GM19463 (cell line): Measurements from ENCODE around the gene KRT76.
"Not testable (repeated sequence)": the region's sequence is repeated elsewhere in the genome, so short reads cannot be mapped to it uniquely, and the experiment has no call there.

Experiments used
- ATAC-seq: cut with Tn5 transposase; IDR thresholded peaks from one replicate; pipeline ENCODE4 v1.9.1; 2021; ENCODE audit warnings: mild to moderate bottlenecking, moderate library complexity; ENCODE audit not compliant: unreplicated experiment

Gene KRT76

GRCh38 chr12:52761218-52761617 is 15.9 kb downstream of the KRT76 start:
- not testable (repeated sequence) for ATAC-seq

- no peak for ATAC-seq
Observed at GRCh38 chr12:52760623-52761022, 16.5 kb downstream of the KRT76 start.

DNA sequence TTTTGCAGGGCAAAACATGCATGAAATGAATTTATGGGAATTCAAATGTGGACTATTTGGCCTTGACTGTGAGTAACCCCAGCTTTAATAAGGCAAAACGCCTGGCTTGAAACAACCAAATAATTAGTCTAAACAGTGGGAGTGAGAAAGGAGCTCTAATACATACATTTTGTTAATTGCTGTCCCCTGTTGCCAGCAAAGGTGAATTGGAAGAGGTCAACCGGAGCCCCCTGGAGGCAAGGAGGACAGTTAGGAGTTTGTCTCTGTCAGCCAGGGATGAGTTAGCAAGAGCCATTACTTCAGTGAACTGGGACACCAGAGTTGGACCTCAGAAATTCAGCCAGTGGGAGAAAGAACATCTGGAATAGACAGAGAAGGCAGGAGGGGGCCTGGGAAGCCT is 17.4 kb downstream of the KRT76 start:
- no peak for ATAC-seq

- no peak for ATAC-seq
Observed at GRCh38 chr12:52759218-52759617, 17.9 kb downstream of the KRT76 start.

DNA sequence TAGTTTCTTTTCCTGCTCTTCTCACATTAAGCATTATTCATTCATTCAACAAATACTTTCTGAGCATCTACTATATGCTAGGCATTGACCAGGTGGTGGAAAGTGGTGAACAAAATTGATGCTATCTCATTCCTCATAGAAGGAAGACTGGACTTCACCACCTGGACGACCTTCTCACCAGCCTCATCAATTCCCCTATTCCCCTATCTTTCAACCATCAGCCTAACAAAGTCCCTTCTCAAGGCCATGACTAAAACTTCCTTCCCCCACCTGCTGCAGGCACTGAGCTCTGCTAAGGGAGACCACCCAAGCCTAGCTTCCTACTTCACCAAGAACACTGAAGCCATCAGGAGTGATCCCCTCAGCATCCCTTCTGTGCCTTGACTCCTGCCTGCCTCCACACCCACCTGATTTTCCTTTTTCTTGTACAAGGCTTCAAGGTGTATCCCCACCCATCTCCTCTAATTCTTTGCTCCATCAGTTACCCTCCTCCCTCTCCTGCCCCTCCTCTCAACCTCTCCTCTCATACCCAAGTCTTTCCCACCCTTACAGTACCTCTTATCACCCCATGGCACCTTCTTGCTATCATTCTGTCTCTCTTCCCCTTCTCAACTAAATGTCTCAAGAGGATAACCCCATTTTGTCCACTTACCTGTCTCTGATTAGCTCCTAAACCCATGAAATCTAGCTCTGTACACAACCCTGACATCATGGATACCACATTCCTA is 19.5 kb downstream of the KRT76 start:
- ATAC-seq: no peak

- ATAC-seq: no peak
Observed at GRCh38 chr12:52756281-52756960, 20.7 kb downstream of the KRT76 start.

- ATAC-seq: no peak
Observed at GRCh38 chr12:52755533-52755932, 21.6 kb downstream of the KRT76 start.

- ATAC-seq: no peak
Observed at GRCh38 chr12:52754135-52754534, 23.0 kb downstream of the KRT76 start.

DNA sequence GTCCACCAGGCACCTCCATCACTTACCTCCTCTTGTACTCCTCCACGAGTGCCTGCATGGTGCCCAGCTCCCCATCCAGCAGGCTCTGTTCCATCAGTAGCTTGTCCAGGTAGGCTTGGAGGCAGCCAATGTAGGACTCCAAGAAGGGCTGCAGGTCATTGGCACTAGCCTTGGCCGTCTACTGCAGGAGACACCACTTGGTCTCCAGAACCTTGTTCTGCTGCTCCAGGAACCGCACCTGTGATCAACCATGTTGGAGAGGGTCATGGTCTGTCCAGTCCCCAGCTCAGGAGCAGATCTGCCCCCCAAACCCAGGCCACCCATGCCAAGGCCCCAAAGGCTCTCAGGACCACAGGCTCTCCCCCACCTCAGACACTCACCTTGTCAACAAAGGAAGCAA is 23.9 kb downstream of the KRT76 start:
- no peak for ATAC-seq

- no peak for ATAC-seq
Observed at GRCh38 chr12:52752516-52752915, 24.6 kb downstream of the KRT76 start.

GRCh38 chr12:52751795-52752194 is 25.4 kb downstream of the KRT76 start:
- ATAC-seq: no peak

DNA sequence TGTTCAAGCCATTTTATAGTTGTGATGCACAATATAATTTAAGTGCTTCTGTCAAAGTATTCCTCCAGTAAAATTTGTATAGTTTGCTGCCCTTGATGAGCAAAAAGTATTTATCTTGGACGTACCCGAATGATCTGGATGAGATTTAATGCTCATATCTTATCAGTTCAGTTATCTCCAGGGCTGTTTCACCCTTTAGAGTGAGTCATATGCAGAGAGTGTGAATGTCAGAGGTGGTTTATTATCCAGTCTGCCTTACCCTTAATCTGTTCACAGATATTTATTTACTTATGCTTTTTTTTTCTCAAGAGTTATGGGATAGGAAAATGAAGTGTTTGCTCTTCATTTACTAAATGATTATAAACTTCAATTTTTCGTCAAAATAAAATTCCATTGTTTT is 26.6 kb downstream of the KRT76 start:
- ATAC-seq: not testable (repeated sequence)

DNA sequence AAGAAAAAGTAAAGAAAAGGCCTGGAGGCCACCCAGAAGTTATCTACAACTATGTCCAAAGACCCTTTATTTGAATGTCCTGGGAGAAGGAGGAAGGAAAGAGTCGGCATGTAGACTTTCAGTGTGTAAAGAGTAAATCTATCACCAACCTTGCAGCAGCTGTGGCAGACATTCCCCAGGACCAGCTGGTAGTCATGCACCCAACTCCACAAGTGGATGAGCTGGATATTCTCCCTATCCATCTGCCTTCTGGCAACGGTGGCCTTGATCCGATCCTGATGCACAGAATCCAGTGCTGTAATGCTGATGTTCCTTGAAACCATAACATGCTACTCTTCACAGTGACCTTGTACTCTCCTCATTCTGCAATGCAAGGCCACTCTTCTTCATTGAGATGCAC is 27.3 kb downstream of the KRT76 start:
- no peak for ATAC-seq

- no peak for ATAC-seq
Observed at GRCh38 chr12:52748578-52748977, 28.6 kb downstream of the KRT76 start.

GRCh38 chr12:52745554-52745953 is 31.6 kb downstream of the KRT76 start:
- ATAC-seq: no peak

DNA sequence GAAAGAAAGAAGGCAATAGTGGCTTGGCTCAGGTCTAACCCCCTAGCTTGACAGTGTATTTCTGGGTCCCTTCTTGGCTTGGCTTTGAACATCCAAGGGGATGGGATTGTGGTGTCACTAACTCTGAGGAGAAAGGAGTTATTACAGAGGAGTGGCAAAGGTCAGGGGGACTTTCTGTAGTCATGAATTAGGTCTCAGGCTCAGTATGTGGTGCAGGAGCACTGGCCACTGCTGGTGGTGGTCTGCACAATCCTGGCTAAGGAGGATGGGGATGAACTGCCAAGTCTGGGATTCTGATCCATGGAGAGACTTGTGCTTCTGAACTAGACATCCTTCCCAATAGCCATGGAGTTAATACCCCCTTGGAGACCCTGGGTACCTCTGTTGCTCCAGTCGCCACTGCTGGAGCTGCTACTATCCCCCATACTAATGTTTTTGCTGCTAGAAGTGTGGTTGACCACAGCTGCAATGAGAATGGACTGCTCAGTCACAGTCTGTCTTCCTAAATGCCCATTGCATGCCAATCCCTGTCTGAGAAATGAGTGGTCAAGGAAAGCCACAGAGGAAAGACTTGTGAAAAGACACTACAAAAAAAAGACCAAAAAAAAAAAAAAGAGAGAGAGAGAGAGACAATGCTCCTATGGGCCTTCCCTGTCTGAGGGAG is 32.5 kb downstream of the KRT76 start:
- no peak for ATAC-seq

- ATAC-seq: no peak
Observed at GRCh38 chr12:52742822-52743457, 34.2 kb downstream of the KRT76 start.

GRCh38 chr12:52742196-52742580 is 35.0 kb downstream of the KRT76 start:
- no peak for ATAC-seq

DNA sequence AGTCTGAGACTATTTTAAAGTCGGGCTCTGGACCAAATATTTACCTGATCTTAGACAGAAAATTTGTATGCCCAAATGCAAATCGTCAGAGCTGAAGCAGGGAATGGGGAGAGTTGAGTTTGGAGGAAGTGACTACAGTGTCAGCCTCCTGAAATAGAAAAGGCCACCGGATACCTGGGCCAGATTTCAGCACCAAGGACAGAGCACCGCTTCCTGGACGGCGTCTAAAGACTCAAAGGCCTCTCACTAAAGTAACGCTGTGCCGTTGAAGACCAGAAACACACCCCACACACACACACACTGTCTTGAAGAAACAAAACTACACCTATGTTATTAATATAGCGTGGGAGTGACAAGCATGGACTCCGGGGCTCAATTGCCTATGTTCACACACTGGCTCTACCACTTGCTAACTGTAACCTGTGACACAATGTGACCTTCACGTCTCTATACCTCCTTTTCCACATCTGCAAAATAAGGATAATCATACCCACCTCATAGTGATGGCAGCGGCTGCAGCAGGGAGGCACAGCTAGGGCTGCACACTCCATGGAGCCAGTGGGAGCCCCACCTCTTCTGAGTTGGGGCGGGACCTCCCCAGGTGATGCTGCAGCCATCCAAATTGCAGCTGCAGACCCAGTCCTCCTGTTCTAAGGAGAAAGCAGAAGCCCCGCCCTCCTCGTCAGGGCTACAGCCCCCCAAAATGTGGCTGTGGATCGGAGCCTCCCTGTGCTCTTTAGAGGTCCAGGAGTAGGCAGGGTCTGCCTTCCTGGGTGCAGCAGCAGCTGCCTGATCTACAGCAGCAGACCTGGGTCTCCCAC is 35.6 kb downstream of the KRT76 start:
- ATAC-seq: no peak

- ATAC-seq: no peak
Observed at GRCh38 chr12:52740584-52740983, 36.6 kb downstream of the KRT76 start.

- ATAC-seq: no peak
Observed at GRCh38 chr12:52739963-52740362, 37.2 kb downstream of the KRT76 start.
